HG02943 (cell line): ENCODE data around the gene TMEM179B.
"Not testable (repeated sequence)": the region's sequence is repeated elsewhere in the genome, so short reads cannot be mapped to it uniquely, and the experiment has no call there.

Source experiments
- ATAC-seq: cut with Tn5 transposase; IDR thresholded peaks from one replicate; pipeline ENCODE4 v1.9.1; 2021; ENCODE audit warnings: mild to moderate bottlenecking, low read depth, moderate library complexity; ENCODE audit not compliant: unreplicated experiment

The TMEM179B gene

GRCh38 chr11:62787005-62787759, at the start of gene TMEM179B:
Gene TMEM179B (plus strand): TSS chr11:62787402. CDS start chr11:62787432, 30 bp downstream.
- peak; percentile 66 for ATAC-seq

- ATAC-seq, result no peak
Measured at GRCh38 chr11:62747475-62748160, 39.6 kb upstream of the TMEM179B start.

DNA sequence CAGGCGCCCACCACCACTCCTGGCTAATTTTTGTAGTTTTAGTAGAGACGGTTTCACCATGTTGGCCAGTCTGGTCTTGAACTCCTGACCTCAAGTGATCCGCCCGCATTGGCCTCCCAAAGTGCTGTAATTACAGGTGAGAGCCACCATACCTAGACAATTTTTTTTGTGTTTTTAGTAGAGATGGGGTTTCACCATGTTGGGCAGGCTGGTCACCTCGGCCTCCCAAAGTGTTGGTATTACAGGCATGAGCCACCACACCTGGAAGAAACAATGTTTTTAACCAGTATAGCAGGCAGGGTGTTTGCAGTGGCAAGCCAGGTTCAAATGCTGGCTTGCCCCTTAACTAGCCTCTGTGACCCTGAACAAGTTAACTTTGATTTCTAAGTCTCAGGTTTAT, 37.3 kb upstream of the TMEM179B start:
- ATAC-seq, result not testable (repeated sequence)

DNA sequence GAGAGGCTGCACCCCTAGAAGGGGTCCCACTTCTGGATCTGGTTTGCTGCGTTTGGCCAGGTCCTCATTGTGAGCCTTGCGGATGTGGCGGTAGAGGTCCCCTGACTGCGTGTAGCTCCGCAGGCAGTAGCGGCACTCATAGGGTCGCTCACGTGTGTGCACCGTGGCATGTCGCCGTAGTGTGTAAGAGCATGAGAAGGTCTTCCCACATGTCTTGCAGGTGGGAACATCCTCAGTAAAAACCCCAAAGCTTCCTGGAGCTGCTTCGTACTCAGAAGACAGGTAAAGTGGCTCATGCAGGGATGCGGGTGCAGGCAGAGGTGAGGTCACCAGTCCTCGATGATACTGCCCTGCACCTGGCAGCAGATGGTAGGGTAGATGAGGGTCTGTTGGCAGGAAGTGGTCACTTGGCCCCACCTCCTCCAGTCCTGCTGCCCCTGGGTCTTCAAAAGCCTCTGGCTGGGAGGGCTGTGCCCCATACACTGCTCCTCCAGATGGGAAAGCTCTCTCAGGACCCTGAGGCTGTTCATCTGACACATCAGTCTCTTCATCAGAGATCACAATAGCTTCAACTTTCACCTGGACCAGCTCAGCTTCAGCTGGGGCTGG, 34.9 kb upstream of the TMEM179B start:
- no peak for ATAC-seq

DNA sequence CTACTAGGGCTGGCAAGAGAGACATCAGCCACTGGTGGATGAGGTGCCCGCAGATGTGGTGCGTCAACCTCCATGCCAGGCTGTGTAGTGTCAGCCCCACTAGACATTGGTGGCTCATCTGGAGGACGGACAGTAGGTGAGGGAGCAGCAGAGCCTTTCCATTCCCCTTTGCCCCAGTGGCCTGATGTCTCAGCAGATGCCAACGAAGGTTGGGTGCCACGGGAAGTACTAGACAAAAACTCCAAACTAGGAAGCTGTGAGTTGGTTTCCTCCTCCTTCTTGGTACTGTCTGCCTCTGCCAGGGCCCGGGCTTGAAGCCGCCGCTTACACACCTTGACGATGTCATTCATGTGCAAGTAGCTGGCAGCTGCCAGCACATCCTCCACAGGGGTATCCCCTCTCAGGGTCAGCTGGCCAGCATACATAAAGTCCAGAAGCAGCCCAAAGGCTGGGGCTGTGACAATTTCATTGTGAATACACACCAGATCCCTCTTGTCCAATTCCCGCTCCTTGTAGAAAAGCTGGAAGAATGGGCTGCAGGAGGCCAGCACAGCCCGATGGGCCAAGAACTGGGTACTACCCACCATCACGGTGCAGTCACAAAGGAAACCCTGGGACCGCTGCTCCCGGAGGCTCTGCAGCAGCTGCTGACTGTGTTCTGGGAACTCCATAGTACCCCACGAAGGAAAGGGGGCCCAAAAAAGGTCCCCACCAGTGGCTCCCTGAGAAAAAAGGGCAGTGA, 34.0 kb upstream of the TMEM179B start:
- no peak for ATAC-seq

- ATAC-seq, result peak; percentile 93
Measured at GRCh38 chr11:62753736-62754603, 33.2 kb upstream of the TMEM179B start, which contains the start of gene ZBTB3. Gene ZBTB3 (minus strand): TSS chr11:62754160. CDS start chr11:62753664, 496 bp downstream.

DNA sequence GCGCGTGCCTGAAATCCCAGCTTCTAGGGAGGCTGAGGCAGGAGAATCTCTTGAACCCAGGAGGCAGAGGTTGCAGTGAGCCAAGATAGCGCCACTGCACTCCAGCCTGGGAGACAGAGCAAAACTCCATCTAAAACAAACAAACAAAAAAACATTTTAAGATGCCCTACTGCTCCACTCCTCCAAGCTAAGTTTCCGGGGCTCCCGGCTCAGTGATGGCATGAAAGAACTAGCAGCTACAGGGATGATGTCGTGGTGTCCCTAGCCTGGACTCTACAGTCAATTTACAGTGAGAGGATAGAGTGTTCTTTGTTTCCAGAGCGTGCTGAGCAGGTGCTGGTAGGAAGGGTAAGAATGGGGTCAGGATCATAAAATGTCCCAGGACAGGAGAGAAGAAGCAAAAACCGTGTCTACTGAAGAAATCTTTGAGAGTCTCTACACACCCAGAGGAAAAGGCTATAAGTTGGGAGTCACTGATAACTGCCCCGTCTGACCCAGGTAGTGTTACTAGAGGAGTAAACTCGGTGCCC, 32.1 kb upstream of the TMEM179B start:
- ATAC-seq, result no peak

- ATAC-seq, result no peak
Measured at GRCh38 chr11:62757846-62758788, 29.1 kb upstream of the TMEM179B start.

GRCh38 chr11:62760867-62761227, 26.4 kb upstream of the TMEM179B start:
- not testable (repeated sequence) for ATAC-seq

DNA sequence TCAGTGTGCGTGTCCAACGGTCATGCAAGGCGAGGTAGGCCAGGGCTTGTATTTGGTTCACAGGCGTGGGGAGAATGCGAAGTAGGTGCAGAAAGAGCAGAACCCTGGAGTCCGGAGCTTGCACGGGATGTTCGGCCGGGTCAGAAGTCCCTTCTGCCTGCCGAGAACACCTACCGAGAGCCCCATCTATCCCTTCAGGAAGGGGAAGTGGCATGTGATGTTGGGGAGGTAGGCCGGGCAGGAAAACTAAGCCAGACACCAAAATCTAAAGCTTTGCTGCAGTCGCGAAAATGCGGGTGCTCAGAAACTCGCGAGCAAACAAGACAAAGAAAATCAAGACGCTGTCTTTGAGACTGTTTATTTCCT, 16.4 kb upstream of the TMEM179B start:
- ATAC-seq, result no peak

- ATAC-seq, result peak; percentile 84
Measured at GRCh38 chr11:62771144-62772021, 15.8 kb upstream of the TMEM179B start, which contains the start of gene TAF6L. Gene TAF6L (plus strand): TSS chr11:62771396. CDS start chr11:62775784, 4,388 bp downstream.

DNA sequence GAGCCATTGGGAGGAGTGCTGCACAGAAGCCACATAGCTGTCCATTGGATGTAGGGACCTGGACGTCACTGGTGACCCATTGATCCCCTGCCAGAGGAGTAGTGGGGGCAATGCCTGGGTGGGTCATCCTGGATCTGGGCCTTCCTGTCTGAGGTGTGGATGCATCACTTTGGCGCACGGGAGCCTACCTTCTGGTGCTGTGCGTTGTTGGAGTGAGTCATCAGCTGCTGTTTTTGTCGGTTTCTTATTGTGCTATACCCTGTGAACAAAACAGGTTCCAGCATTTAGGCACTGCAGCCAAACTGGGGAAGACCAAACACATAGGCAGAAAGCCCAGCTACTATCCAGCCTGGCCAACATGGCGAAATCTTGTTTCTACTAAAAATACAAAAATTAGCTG, 12.8 kb upstream of the TMEM179B start:
- no peak for ATAC-seq

- no peak for ATAC-seq
Measured at GRCh38 chr11:62775646-62776045, 11.6 kb upstream of the TMEM179B start.

DNA sequence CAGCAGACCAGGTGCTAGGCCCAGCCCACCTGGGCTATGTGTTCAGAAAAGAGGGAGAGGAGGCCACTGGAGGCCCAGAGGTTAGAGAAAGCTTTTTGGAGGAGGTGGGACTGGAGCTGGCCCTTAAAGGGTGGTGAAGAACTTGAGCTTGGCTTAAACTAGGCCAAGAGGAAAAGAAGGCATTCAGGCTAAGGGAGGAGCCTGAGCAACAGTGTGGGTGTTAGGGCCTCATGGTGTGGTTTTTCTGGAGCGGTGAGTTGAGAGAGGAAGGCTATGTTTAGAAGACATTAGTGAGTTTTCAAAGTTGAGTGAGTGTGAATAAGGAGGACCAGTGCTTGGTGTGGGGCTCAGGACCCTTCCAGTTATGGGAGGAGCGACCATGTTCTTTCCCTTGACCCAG, 9.8 kb upstream of the TMEM179B start:
- no peak for ATAC-seq

DNA sequence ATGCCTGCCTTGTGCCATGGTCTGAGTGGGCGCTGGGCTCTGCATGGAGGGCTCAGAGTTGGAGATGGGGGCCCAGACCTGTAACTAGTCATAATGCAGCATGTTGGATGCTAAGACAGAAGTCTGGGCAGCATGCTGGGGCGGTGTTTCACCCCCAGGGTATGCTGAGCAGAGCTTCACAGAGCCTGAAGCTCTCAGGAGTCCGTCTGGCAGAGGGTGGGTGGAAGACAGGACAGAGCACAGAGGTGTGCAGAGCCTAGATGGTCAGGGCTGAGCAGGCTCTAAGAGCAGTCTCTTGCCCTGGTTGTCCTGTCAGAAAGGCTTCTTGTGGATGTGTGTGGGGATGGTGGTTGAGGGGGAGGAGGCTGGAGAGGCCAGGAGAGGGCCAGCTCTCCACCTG, 8.8 kb upstream of the TMEM179B start:
- ATAC-seq, result no peak

DNA sequence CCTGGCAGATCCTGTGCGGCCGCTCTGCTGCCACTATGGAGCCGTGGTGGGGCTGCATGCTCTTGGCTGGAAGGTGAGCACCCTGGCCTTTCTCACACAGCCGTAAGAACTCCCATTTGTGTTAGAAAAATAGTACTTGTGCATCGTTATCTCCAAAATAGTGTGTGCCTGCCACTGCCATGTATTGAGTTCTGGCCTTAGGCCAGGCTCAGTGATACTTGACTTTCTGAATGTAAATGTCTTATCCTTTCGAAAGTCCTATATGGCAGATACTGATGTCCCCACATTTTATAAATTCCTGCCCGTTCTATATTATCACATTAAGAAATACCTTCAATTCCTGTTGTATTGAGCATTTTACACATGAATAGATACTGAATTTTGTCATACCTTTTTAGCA, 4.4 kb upstream of the TMEM179B start:
- no peak for ATAC-seq

- ATAC-seq, result peak; percentile 47
Measured at GRCh38 chr11:62786318-62787004, 741 bp upstream of the TMEM179B start.
